Activated naive CD8-positive, alpha-beta T cell treated with anti-CD3 and anti-CD28 coated beads, Interleukin-2, amount 50 U/mL, for 24 hours (primary cell): Measurements from ENCODE around the gene TRIM36.

Source experiments
- ATAC-seq: fragments of 150-1000 bp; cut with Tn5 transposase; one replicate; pipeline ENCODE4 v1.10.0; 2021
- DNase-seq: peaks from one replicate; pipeline ENCODE4 v3.0.0; 2021
- H3K27ac Mint-ChIP-seq: one replicate; pipeline ENCODE4 v1.8.0; 2021; ENCODE audit warnings: mild to moderate bottlenecking, mixed read lengths
- H3K27me3 Mint-ChIP-seq: one replicate; pipeline ENCODE4 v1.8.0; 2021; ENCODE audit warnings: mixed read lengths
- H3K36me3 Mint-ChIP-seq: one replicate; pipeline ENCODE4 v1.8.0; 2021; ENCODE audit warnings: low read depth, mixed read lengths
- H3K4me1 Mint-ChIP-seq: one replicate; pipeline ENCODE4 v1.8.0; 2021; ENCODE audit warnings: mixed read lengths
- H3K4me3 Mint-ChIP-seq: one replicate; pipeline ENCODE4 v1.8.0; 2021; ENCODE audit warnings: mild to moderate bottlenecking, moderate library complexity, mixed read lengths
- H3K9me3 Mint-ChIP-seq: one replicate; pipeline ENCODE4 v1.8.0; 2021; ENCODE audit warnings: mixed read lengths

TRIM36 gene

DNA sequence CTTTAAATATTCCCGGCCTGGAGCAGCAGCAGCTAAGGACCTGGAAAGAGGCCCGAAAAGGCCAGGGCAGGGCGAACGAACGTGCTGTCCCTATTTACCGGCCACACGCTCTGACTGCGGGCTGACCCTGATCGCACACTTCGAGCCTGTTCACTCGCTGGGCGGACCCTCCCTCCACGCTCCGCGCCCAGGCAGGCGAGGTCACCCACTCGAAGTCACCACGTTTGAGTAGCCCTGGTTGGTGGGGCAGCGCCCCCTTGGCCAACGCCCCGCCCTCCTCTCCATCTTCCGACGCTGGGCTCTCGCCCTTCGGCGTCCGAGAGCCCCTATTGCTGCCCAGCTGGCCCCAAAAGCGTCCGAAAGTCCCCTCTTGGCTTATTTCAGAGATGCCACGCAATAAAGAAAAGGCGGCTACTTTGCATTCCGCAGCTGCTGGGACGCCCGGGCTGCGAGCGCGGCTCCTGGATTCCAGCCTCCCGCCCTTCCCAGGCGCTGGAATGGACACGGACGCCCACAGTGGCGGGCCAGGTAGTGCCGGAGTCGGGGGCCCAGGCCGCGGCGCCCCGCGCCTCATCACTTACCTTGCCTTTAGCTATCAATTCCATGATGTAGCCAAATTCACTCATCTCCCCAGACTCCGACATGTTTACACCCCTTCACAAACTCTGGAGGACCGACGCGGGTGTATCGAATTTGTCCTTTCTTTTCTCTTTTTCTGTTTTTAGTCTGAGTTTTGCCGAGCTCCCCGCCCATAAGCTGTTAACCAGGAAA lies 9.9 kb upstream of the TRIM36 start:
- H3K9me3 Mint-ChIP-seq = peaks cover 6% of the 10 kb centered on the region
- peaks cover 10% of the 10 kb centered on the region for H3K4me1 Mint-ChIP-seq
- ATAC-seq (peak; percentile 20), DNase-seq (no peak)
- peaks cover 82% of the 10 kb centered on the region for H3K27me3 Mint-ChIP-seq
- H3K4me3 Mint-ChIP-seq = peak overlapping the region; percentile 79
- no peak overlapping the region for H3K27ac Mint-ChIP-seq
- no peaks in the 10 kb centered on the region for H3K36me3 Mint-ChIP-seq

DNA sequence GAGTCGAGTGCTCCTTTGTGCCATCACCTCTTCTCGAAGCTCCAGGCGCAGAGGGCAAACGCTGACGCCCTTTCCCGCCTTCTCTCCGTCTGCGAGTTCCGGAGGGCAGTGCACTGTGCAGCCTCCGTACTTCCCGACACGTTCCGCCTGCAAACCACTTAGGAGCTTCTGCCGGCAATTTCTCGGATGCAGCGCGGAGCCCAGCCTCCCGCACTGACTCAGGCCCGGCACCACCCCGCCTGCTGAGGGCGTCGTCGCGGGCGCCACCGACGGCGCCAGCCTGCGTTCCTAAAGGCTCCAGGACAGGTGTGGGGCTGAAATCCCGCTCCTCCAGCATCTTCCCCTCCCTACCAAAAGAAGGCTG lies 9.3 kb upstream of the TRIM36 start:
- peaks cover 3% of the 10 kb centered on the region for H3K9me3 Mint-ChIP-seq

DNA sequence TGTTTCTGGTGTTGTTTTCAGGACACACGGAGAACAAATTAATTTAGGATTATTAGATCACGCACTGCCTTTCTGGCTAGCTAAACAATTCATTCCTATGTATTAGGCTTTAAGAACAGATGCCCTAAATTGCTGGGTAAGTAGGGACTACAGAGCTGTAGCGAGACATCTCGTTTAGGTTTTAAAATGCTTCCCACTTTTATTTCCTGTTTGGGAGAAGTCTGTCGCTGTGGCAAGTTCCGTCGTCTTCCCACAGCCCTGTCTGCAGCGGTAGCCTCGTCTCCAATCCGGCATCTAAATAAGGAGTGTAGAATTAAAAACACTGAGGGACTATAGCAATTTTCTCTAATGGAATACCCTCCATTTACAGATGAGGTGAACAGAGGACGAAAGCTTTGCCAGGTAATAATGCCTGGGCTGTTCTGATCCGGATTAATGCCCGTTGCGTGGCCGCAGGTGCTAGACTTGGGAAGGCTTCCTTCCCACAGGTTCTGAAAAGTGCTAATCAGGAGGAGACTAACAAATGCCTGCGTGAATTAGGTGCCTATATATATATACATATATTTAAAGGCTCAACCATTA lies 1.3 kb upstream of the TRIM36 start:
- peaks cover 6% of the 10 kb centered on the region for H3K36me3 Mint-ChIP-seq
- peaks cover 17% of the 10 kb centered on the region for H3K9me3 Mint-ChIP-seq
- DNase-seq (no peak), ATAC-seq (no peak)
- H3K27me3 Mint-ChIP-seq = peaks cover 65% of the 10 kb centered on the region
- no peak overlapping the region for H3K27ac Mint-ChIP-seq
- peak overlapping the region; percentile 79 for H3K4me3 Mint-ChIP-seq
- peaks cover 14% of the 10 kb centered on the region for H3K4me1 Mint-ChIP-seq

More for the DNA sequence above, 9.3 kb upstream of the TRIM36 start:
- DNase-seq (no peak), ATAC-seq (no peak)
- Mint-ChIP-seq H3K36me3 (no peaks in the 10 kb centered on the region), H3K4me1 (peaks cover 9% of the 10 kb centered on the region), H3K4me3 (no peak overlapping the region), H3K27ac (no peak overlapping the region), H3K27me3 (peaks cover 82% of the 10 kb centered on the region)

DNA sequence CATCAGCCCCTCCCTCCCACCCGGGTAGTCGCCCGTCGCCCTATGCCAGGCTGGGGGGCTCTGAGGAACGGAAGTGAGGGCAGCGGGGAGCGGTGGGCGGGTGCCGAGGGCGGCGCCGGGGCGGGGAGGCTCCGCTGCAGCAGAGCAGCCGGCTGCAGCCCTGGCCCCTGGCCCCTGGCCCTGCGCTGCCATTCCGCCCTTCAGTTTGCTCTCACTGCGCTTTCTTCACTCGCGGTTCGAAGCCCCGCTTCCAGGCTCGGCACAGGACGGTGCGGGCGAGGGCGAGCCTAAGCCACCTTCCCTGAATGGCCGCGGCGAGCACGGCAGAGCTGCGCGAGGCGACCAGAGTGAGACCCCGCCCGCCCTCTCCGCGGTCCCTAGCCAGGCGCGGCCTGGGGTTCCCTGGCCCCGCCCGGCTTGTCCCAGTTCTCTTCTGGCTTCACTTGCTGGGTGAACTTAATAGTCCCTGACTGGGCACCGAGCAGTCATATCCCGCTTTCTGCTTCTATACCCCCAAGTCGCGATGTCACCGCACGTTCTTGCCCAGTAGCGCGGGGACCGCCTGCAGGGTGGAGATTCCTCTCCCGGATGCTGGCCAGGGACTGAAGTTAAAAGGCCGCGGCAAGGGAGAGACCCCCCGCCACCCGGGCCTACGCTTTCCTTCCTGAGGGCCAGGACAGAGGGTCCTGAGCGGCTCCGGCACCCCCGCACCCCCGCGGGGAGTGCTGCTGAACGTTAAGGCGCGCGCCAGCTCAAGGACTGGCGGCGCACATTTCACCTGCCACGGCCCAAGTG lies 623 bp upstream of the TRIM36 start:
- Mint-ChIP-seq H3K4me1 (peaks cover 14% of the 10 kb centered on the region), H3K27me3 (peaks cover 64% of the 10 kb centered on the region), H3K36me3 (peaks cover 6% of the 10 kb centered on the region), H3K4me3 (peak overlapping the region; percentile 79), H3K27ac (no peak overlapping the region), H3K9me3 (peaks cover 17% of the 10 kb centered on the region)
- ATAC-seq = peak; percentile 55
- DNase-seq = peak; percentile 32

DNA sequence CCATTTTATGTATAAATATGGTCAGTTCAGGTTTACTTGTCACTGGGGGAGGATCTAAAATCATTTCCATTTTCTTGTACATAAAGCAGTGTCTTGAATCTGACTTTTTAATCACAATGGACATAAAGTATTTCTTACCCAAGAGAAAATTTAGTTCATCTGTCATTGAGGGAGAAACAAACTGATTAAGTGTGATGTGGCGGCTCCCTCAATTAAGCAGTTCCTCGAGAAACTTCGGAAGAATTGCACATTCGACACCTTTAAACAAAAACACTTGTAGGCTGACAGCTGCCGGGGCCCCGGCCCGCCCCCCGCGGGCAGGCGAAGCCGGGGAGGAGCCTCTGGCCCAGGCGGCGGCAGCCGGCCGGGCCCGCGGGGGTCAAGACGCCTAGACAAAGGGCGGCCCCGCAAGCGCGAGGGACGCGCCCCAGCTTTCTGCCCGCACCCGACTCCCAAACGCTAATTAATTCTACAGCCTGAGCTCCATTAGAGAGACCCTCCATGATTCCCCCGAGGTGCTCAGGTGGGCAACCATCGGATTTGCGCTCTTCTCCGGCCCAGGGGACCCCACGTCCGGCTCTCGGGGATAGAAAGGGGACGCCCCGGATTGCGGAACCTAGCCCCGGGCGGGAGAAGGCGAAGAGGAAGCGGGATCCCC lies 750 bp downstream of the TRIM36 start:
- ATAC-seq (no peak), DNase-seq (peak; percentile 13)
- Mint-ChIP-seq H3K4me3 (peak overlapping the region; percentile 79), H3K27me3 (peaks cover 63% of the 10 kb centered on the region), H3K36me3 (peaks cover 6% of the 10 kb centered on the region), H3K9me3 (peaks cover 23% of the 10 kb centered on the region), H3K4me1 (peaks cover 14% of the 10 kb centered on the region), H3K27ac (no peak overlapping the region)

DNA sequence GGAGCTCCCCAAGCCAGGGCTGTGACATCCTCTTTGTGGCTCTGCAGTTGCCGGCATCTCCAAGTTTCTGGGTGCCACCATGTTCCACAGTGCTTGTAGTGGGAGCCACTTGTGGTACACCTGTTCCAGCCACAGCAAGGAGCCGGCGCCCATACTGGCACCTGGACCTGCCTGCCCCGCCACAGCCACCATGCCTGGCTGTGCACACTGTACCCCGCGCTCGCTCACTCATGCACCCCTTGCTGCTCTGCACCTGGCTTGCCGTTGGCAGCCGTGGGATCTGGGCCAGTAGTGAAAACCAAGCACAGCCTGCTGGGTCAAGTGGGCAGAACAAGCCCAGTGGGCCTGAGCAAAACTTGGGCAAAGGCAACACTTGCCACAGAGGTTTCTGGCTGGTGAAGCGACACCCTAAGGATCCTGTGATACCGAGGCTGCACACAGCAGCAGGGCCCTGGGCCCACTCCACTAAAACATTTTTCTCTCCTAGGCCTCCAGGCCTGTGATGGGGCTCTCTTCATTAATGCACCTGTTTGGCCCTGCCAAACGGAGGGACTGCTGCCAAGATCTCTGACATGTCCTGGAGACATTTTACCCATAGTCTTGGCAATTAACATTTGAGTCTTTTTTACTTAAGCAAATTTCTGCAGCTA lies 2.8 kb downstream of the TRIM36 start:
- ATAC-seq = no peak

DNA sequence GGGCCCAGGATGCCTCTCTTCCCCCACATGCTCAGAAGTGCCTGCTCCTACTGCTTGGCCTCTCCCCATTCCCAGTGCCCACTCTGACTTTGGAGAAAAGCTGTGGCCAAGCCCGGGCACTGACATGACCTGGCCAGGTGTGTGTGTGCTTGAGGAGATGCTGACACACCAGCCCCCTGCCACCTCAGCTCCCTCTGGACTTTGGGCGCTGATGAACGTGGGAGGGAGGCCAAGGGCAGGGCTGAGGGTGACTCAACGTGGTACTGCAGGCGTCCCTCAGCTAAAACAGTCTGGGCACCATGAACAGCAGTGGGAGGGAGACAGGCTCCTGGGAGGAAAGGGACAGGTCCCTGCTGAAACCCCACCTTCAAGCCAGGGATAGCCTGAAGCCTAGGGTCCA lies 3.9 kb downstream of the TRIM36 start:
- H3K4me3 Mint-ChIP-seq = no peak overlapping the region
- H3K4me1 Mint-ChIP-seq = peaks cover 9% of the 10 kb centered on the region
- ATAC-seq (no peak), DNase-seq (no peak)
- peaks cover 23% of the 10 kb centered on the region for H3K9me3 Mint-ChIP-seq
- peaks cover 6% of the 10 kb centered on the region for H3K36me3 Mint-ChIP-seq
- H3K27ac Mint-ChIP-seq = no peak overlapping the region
- H3K27me3 Mint-ChIP-seq = peaks cover 51% of the 10 kb centered on the region

More for the DNA sequence above, 2.8 kb downstream of the TRIM36 start:
- H3K27ac Mint-ChIP-seq = no peak overlapping the region
- peaks cover 6% of the 10 kb centered on the region for H3K36me3 Mint-ChIP-seq
- no peak overlapping the region for H3K4me3 Mint-ChIP-seq
- H3K9me3 Mint-ChIP-seq = peaks cover 23% of the 10 kb centered on the region
- peaks cover 53% of the 10 kb centered on the region for H3K27me3 Mint-ChIP-seq
- H3K4me1 Mint-ChIP-seq = peaks cover 14% of the 10 kb centered on the region
- DNase-seq = no peak

DNA sequence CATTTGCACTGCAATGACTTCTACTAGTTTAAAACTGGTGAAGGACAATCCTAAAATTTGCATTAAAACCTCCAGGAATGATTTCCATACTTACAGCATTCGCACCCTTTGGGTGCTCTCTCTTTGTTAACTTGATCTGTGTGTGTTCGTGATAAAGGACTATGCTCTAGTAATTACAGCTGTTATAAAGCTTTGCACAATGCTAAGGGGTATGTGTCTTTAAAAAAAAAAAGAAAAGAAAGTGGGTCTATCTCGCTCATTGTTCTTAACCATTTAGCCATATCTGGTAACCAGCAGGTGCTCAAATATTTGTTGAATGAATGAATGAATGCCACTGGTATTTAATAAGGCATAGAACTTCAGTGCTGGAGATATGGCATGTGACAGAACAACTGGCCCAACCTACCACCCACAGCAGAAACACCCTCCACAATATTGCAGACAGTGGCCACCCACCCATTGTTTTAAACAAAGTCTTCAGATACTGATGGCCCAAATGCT lies 8.7 kb downstream of the TRIM36 start:
- DNase-seq (no peak), ATAC-seq (no peak)
- no peaks in the 10 kb centered on the region for H3K36me3 Mint-ChIP-seq
- H3K9me3 Mint-ChIP-seq = peaks cover 6% of the 10 kb centered on the region
- H3K27me3 Mint-ChIP-seq = peaks cover 46% of the 10 kb centered on the region
- H3K27ac Mint-ChIP-seq = no peak overlapping the region
- no peaks in the 10 kb centered on the region for H3K4me1 Mint-ChIP-seq
- no peak overlapping the region for H3K4me3 Mint-ChIP-seq

DNA sequence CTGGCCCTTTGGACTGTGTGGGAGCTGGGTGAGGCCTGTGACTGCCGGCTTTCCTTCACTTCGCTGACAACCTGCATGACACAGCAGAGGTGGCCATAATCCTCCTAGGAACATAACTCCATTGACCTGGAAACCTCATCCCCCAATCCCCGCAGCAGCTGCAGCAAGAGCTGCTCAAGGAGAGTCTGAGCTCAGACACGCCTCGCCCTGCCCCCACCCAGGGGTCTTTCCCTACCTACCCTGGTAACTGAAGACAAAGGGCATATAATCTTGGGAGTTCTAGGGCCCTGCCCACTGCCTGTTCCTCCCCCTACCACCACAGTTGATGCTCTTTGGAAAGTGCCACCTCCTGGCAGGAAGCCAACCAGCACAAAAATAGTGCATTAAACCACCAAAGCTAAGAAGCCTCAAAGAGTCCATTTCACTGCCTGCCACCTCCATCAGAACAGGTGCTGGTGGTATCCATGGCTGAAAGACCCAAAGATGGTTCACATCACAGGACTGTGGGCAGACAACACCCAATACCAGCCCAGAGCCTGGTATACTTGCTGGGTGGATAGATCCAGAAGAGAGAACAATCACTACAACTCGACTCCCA lies 18.4 kb downstream of the TRIM36 start:
- H3K9me3 Mint-ChIP-seq = peaks cover 24% of the 10 kb centered on the region
- ATAC-seq (no peak), DNase-seq (no peak)
- H3K27me3 Mint-ChIP-seq = peaks cover 51% of the 10 kb centered on the region
- no peak overlapping the region for H3K27ac Mint-ChIP-seq
- no peak overlapping the region for H3K4me3 Mint-ChIP-seq
- peaks cover 5% of the 10 kb centered on the region for H3K36me3 Mint-ChIP-seq
- no peaks in the 10 kb centered on the region for H3K4me1 Mint-ChIP-seq

DNA sequence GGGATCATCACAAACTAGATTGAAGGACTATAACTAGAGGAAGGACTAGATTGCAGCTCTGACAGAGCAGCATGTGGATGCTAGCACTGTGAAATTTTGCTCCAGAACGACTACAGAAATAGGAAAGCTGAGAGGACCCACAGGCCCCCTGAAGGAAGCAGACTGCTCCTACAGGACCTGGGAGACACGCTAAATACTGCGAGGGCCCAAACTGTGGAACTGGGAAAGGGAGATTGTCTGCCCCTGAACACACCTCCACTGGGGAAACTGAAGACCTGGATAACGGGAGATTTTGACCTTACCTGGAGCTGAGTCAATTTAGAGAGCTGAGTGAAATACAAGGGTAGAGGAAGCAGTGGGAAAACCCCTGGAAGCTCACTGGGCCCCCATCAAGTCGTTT lies 19.2 kb downstream of the TRIM36 start:
- Mint-ChIP-seq H3K27ac (no peak overlapping the region), H3K27me3 (peaks cover 44% of the 10 kb centered on the region), H3K36me3 (peaks cover 5% of the 10 kb centered on the region), H3K4me3 (no peak overlapping the region), H3K4me1 (no peaks in the 10 kb centered on the region), H3K9me3 (peaks cover 24% of the 10 kb centered on the region)
- DNase-seq = no peak
- ATAC-seq = no peak

DNA sequence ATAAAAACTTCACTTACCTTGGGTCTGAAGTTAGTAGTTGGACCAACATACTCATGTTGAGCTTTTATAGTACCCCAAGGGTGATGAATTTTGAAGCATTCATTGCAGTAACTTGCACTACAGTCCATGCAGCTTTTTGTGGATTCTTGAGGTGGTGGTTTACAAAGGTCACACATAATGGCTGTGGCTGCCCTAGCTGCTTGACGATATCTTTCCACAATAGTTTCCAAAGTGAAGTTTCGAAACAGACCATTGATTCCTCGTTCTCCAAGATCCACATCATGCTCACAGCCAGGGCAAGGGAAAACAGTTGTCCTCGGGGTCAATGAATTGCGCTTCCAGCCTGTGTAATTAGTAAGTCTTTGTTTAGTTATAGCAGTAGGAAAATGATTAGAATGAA lies 22.7 kb downstream of the TRIM36 start:
- no peak for DNase-seq
- Mint-ChIP-seq H3K4me1 (no peaks in the 10 kb centered on the region), H3K27me3 (peaks cover 17% of the 10 kb centered on the region), H3K36me3 (peaks cover under 1% of the 10 kb centered on the region), H3K9me3 (peaks cover 12% of the 10 kb centered on the region), H3K4me3 (no peak overlapping the region), H3K27ac (no peak overlapping the region)
- no peak for ATAC-seq

DNA sequence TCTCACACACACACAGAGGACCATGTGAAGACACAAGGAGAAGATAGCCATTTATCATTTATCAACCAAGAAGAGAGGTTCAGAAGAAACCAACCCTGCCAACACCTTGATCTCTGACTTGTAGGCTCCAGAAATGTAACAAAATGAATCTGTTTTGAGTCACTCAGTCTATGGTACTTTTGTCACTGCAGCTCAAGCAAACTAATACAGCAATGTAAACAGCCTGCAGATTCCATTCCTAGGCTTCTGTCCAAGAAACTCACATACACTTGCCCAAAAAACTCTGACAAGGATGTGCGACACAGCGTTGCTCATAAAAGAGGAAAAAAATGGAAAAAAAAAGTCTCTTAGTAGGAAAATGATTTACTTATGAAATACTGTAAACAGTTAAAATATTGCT lies 33.4 kb downstream of the TRIM36 start:
- Mint-ChIP-seq H3K9me3 (no peaks in the 10 kb centered on the region), H3K27me3 (peaks cover 22% of the 10 kb centered on the region), H3K36me3 (no peaks in the 10 kb centered on the region), H3K27ac (no peak overlapping the region), H3K4me1 (no peaks in the 10 kb centered on the region), H3K4me3 (no peak overlapping the region)
- no peak for ATAC-seq
- no peak for DNase-seq

DNA sequence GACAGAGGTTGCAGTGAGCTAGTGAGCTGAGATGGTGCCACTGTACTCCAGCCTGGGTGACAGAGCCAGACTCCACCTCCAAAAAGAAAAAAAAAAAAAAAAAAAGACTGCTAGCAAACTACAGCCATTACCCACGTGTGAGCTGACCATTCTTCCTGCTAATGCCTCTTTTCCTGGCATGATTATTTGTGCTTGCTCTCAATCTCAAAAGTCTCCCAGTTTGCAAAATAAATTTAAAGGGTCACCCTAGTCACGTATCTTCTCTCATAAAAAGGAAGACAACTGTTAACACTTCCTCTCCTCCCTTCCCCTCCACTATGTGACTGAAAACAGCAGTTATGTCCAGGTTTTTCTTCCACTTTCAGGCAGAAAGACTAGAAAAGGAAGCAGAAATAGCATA lies 37.2 kb downstream of the TRIM36 start:
- no peak for ATAC-seq

DNA sequence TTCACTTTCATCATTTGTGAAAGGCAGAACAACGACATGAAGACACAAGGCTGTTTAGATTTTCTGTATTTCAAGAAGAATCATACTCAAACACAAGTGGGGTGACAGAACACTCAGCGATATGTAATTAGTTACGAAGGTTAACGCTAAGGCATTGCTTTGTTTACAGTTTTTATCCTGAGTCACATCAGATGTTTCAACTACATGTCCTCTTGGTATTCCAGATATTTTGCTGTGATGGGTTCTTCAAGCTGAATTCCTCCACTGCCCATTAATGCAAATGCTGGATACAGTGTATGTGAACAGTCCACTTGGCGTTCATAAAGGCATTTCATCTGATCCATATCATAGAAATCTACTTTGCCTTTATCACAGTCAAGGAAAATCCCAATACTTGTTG lies 43.4 kb downstream of the TRIM36 start:
- no peaks in the 10 kb centered on the region for H3K9me3 Mint-ChIP-seq
- no peaks in the 10 kb centered on the region for H3K36me3 Mint-ChIP-seq
- DNase-seq (no peak), ATAC-seq (no peak)
- peaks cover 4% of the 10 kb centered on the region for H3K27me3 Mint-ChIP-seq
- H3K4me1 Mint-ChIP-seq = no peaks in the 10 kb centered on the region
- no peak overlapping the region for H3K4me3 Mint-ChIP-seq
- H3K27ac Mint-ChIP-seq = no peak overlapping the region

More for the DNA sequence above, 37.2 kb downstream of the TRIM36 start:
- H3K4me1 Mint-ChIP-seq = no peaks in the 10 kb centered on the region
- H3K4me3 Mint-ChIP-seq = no peak overlapping the region
- no peaks in the 10 kb centered on the region for H3K36me3 Mint-ChIP-seq
- peaks cover 12% of the 10 kb centered on the region for H3K27me3 Mint-ChIP-seq
- no peaks in the 10 kb centered on the region for H3K9me3 Mint-ChIP-seq
- DNase-seq = no peak
- no peak overlapping the region for H3K27ac Mint-ChIP-seq
